ENCODE results near the gene TUT7. TPM values are rescaled to one million over a fixed set of nuclear protein-coding genes. Genes with fewer than 3 reads are reported as not detected.
"Not testable (repeated sequence)": the region's sequence is repeated elsewhere in the genome, so short reads cannot be mapped to it uniquely, and the experiment has no call there.

The TUT7 gene
- polyA plus RNA-seq, 1 donor = 12.9 TPM

GRCh38 chr9:86344818-86345217 lies 9.4 kb downstream of the TUT7 start:
- no peak for DNase-seq

- DNase-seq = no peak
Measured at GRCh38 chr9:86342269-86342668, 11.9 kb downstream of the TUT7 start.

GRCh38 chr9:86341007-86341491 lies 13.2 kb downstream of the TUT7 start:
- DNase-seq = no peak

GRCh38 chr9:86340356-86341006 lies 13.7 kb downstream of the TUT7 start:
- DNase-seq = no peak

- DNase-seq = no peak
Measured at GRCh38 chr9:86337469-86338108, 16.6 kb downstream of the TUT7 start.

- DNase-seq = no peak
Measured at GRCh38 chr9:86336058-86336457, 18.2 kb downstream of the TUT7 start.

- no peak for DNase-seq
Measured at GRCh38 chr9:86333651-86334050, 20.6 kb downstream of the TUT7 start.

- DNase-seq = no peak
Measured at GRCh38 chr9:86330186-86330585, 24.0 kb downstream of the TUT7 start.

- no peak for DNase-seq
Measured at GRCh38 chr9:86329649-86330048, 24.6 kb downstream of the TUT7 start.

GRCh38 chr9:86328156-86328555 lies 26.1 kb downstream of the TUT7 start:
- no peak for DNase-seq

GRCh38 chr9:86326536-86326935 lies 27.7 kb downstream of the TUT7 start:
- no peak for DNase-seq

GRCh38 chr9:86324901-86325300 lies 29.3 kb downstream of the TUT7 start:
- DNase-seq = no peak

- DNase-seq = no peak
Measured at GRCh38 chr9:86324308-86324707, 29.9 kb downstream of the TUT7 start.

GRCh38 chr9:86322973-86323644 lies 31.1 kb downstream of the TUT7 start:
- no peak for DNase-seq

GRCh38 chr9:86321373-86321772 lies 32.8 kb downstream of the TUT7 start:
- DNase-seq = no peak

GRCh38 chr9:86318187-86318586 lies 36.0 kb downstream of the TUT7 start:
- DNase-seq = no peak

- no peak for DNase-seq
Measured at GRCh38 chr9:86315078-86315477, 39.1 kb downstream of the TUT7 start.

- not testable (repeated sequence) for DNase-seq
Measured at GRCh38 chr9:86312959-86313358, 41.3 kb downstream of the TUT7 start.

GRCh38 chr9:86308687-86309086 lies 45.5 kb downstream of the TUT7 start:
- no peak for DNase-seq

GRCh38 chr9:86304236-86304730 lies 49.9 kb downstream of the TUT7 start:
- DNase-seq = no peak

- no peak for DNase-seq
Measured at GRCh38 chr9:86303316-86303975, 50.8 kb downstream of the TUT7 start.

- no peak for DNase-seq
Measured at GRCh38 chr9:86301686-86302085, 52.5 kb downstream of the TUT7 start.

GRCh38 chr9:86300701-86301100 lies 53.5 kb downstream of the TUT7 start:
- no peak for DNase-seq

Data from hindlimb muscle (tissue), 1 donor.